ENCODE data around the gene VSIG1.

VSIG1 gene

GRCh38 chrX:108068121-108068520 lies 23.3 kb downstream of the VSIG1 start:
- no peak for DNase-seq

- no peak for DNase-seq
Measured at GRCh38 chrX:108070891-108071290, 26.0 kb downstream of the VSIG1 start.

- DNase-seq, result no peak
Measured at GRCh38 chrX:108071578-108071977, 26.7 kb downstream of the VSIG1 start.

GRCh38 chrX:108072746-108073145 lies 27.9 kb downstream of the VSIG1 start:
- no peak for DNase-seq

GRCh38 chrX:108081110-108081509 lies 36.2 kb downstream of the VSIG1 start:
- DNase-seq, result no peak

GRCh38 chrX:108087792-108088191 lies 42.9 kb downstream of the VSIG1 start:
- DNase-seq, result no peak

GRCh38 chrX:108088511-108088910 lies 43.6 kb downstream of the VSIG1 start:
- DNase-seq, result no peak

- DNase-seq, result no peak
Measured at GRCh38 chrX:108090491-108091263, 45.8 kb downstream of the VSIG1 start.

- DNase-seq, result peak; percentile 87
Measured at GRCh38 chrX:108091264-108091877, 46.5 kb downstream of the VSIG1 start, which contains the start of the genes ATG4A and PSMD10. Gene ATG4A (plus strand): TSS chrX:108091778. CDS start chrX:108091827, 49 bp downstream. Gene PSMD10 (minus strand): TSS chrX:108091542. CDS start chrX:108091520, 22 bp downstream.

- DNase-seq, result no peak
Measured at GRCh38 chrX:108091878-108092291, 47.0 kb downstream of the VSIG1 start.

- no peak for DNase-seq
Measured at GRCh38 chrX:108097380-108097779, 52.5 kb downstream of the VSIG1 start.

- no peak for DNase-seq
Measured at GRCh38 chrX:108105473-108105872, 60.6 kb downstream of the VSIG1 start.

- DNase-seq, result no peak
Measured at GRCh38 chrX:108114541-108114940, 69.7 kb downstream of the VSIG1 start.

- no peak for DNase-seq
Measured at GRCh38 chrX:108117988-108118387, 73.1 kb downstream of the VSIG1 start.

- no peak for DNase-seq
Measured at GRCh38 chrX:108121291-108121690, 76.4 kb downstream of the VSIG1 start.

GRCh38 chrX:108122748-108123147 lies 77.9 kb downstream of the VSIG1 start:
- no peak for DNase-seq

- no peak for DNase-seq
Measured at GRCh38 chrX:108123591-108124366, 78.9 kb downstream of the VSIG1 start.

- DNase-seq, result no peak
Measured at GRCh38 chrX:108126661-108127060, 81.8 kb downstream of the VSIG1 start.

GRCh38 chrX:108127152-108127551 lies 82.3 kb downstream of the VSIG1 start:
- DNase-seq, result no peak
